SKM-1 (cell line): ENCODE results near the gene PMCH.
"Not testable (repeated sequence)": the region's sequence is repeated elsewhere in the genome, so short reads cannot be mapped to it uniquely, and the experiment has no call there.

Source experiments
- DNase-seq: peaks from one replicate; lab custom pipeline; 2025; ENCODE audit not compliant: unreplicated experiment; lab: John Stamatoyannopoulos, UW

PMCH gene

GRCh38 chr12:102197789-102198188, at the start of gene PMCH:
PMCH (minus strand) TSS chr12:102197833; CDS start chr12:102197770, 63 bp downstream.
- DNase-seq = no peak

GRCh38 chr12:102240859-102241258, 43.2 kb upstream of the PMCH start:
- DNase-seq = not testable (repeated sequence)

GRCh38 chr12:102234599-102234998, 37.0 kb upstream of the PMCH start:
- DNase-seq = no peak

GRCh38 chr12:102232446-102232845, 34.8 kb upstream of the PMCH start:
- no peak for DNase-seq

GRCh38 chr12:102232036-102232435, 34.4 kb upstream of the PMCH start:
- DNase-seq = no peak

GRCh38 chr12:102227954-102228353, 30.3 kb upstream of the PMCH start:
- DNase-seq = no peak

GRCh38 chr12:102220736-102221135, 23.1 kb upstream of the PMCH start:
- DNase-seq = no peak

GRCh38 chr12:102215992-102216691, 18.5 kb upstream of the PMCH start:
- DNase-seq = no peak

- DNase-seq = no peak
These were observed 6.4 kb upstream of the PMCH start for GRCh38 chr12:102204025-102204424.

GRCh38 chr12:102202556-102202955, 4.9 kb upstream of the PMCH start:
- DNase-seq = no peak

GRCh38 chr12:102201436-102202061, 3.9 kb upstream of the PMCH start:
- no peak for DNase-seq

- no peak for DNase-seq
These were observed 1.8 kb downstream of the PMCH start for GRCh38 chr12:102195826-102196225.

- DNase-seq = no peak
These were observed 15.0 kb downstream of the PMCH start for GRCh38 chr12:102182635-102183034.

- DNase-seq = no peak
These were observed 22.9 kb downstream of the PMCH start for GRCh38 chr12:102174761-102175160.

GRCh38 chr12:102174117-102174516, 23.5 kb downstream of the PMCH start:
- DNase-seq = no peak

- DNase-seq = no peak
These were observed 25.2 kb downstream of the PMCH start for GRCh38 chr12:102172436-102172835.

- DNase-seq = no peak
These were observed 25.7 kb downstream of the PMCH start for GRCh38 chr12:102171951-102172350.

GRCh38 chr12:102169922-102170621, 27.6 kb downstream of the PMCH start:
- no peak for DNase-seq

GRCh38 chr12:102167821-102168604, 29.6 kb downstream of the PMCH start:
- no peak for DNase-seq

GRCh38 chr12:102163383-102163782, 34.2 kb downstream of the PMCH start:
- no peak for DNase-seq

- DNase-seq = not testable (repeated sequence)
These were observed 42.4 kb downstream of the PMCH start for GRCh38 chr12:102155206-102155605.
